H9 (cell line): ENCODE results near the gene CDK11A. TPM values are rescaled to one million over a fixed set of nuclear protein-coding genes. Genes with fewer than 3 reads are reported as not detected.

ENCODE experiments used
- DNase-seq: peaks from one replicate; pipeline ENCODE4 v3.0.0-alpha.2; 2017
- H2AFZ ChIP-seq: one replicate; pipeline ENCODE4 v1.6.1; 2013; ENCODE audit warnings: mild to moderate bottlenecking, low read length, control low read depth, moderate library complexity
- H2AK5ac ChIP-seq: 2 replicates; pipeline ENCODE4 v1.6.1; 2013; ENCODE audit warnings: low read length, control low read depth, mixed read lengths; ENCODE audit not compliant: insufficient read length
- H2BK120ac ChIP-seq: one replicate; pipeline ENCODE4 v1.6.1; 2013; ENCODE audit warnings: low read depth, mild to moderate bottlenecking, low read length, control low read depth, inconsistent platforms; ENCODE audit not compliant: poor library complexity, severe bottlenecking
- H2BK12ac ChIP-seq: 2 replicates; pipeline ENCODE4 v1.6.1; 2013; ENCODE audit warnings: low read length, control low read depth, mixed read lengths, low read depth; ENCODE audit not compliant: insufficient read length
- H2BK15ac ChIP-seq: 2 replicates; pipeline ENCODE4 v1.6.1; 2013; ENCODE audit warnings: low read depth, low read length, control low read depth
- H2BK20ac ChIP-seq: one replicate; pipeline ENCODE4 v1.6.1; 2013; ENCODE audit warnings: low read depth, mild to moderate bottlenecking, low read length, control low read depth, inconsistent platforms; ENCODE audit not compliant: poor library complexity, severe bottlenecking
- H2BK5ac ChIP-seq: 2 replicates; pipeline ENCODE4 v1.6.1; 2013; ENCODE audit warnings: low read length, control low read depth, mixed read lengths; ENCODE audit not compliant: insufficient read length
- H3K14ac ChIP-seq: 2 replicates; pipeline ENCODE4 v1.6.1; 2013; ENCODE audit warnings: low read length, control low read depth; ENCODE audit not compliant: insufficient read depth
- H3K18ac ChIP-seq: 2 replicates; pipeline ENCODE4 v1.6.1; 2013; ENCODE audit warnings: low read depth, mild to moderate bottlenecking, mixed read lengths, low read length, control low read depth; ENCODE audit not compliant: insufficient read length
- H3K23ac ChIP-seq: 2 replicates; pipeline ENCODE4 v1.6.1; 2013; ENCODE audit warnings: low read length, control low read depth, mixed read lengths, low read depth; ENCODE audit not compliant: insufficient read length
- H3K23me2 ChIP-seq: 2 replicates; pipeline ENCODE4 v1.6.1; 2013; ENCODE audit warnings: low read depth, mild to moderate bottlenecking, mixed read lengths, low read length, control low read depth; ENCODE audit not compliant: insufficient read length, poor library complexity, severe bottlenecking
- H3K27ac ChIP-seq: 2 replicates; pipeline ENCODE4 v1.5.1; 2013; ENCODE audit warnings: low read length, control low read depth, mixed read lengths, low read depth; ENCODE audit not compliant: insufficient read length
- H3K27me3 ChIP-seq: 2 replicates; pipeline ENCODE4 v1.6.1; 2013; ENCODE audit warnings: low read length, control low read depth, inconsistent platforms; ENCODE audit not compliant: insufficient read depth
- H3K4ac ChIP-seq: 2 replicates; pipeline ENCODE4 v1.6.1; 2013; ENCODE audit warnings: low read depth, mild to moderate bottlenecking, control low read depth, inconsistent platforms, low read length, moderate library complexity
- H3K4me1 ChIP-seq: 2 replicates; pipeline ENCODE4 v1.6.1; 2013; ENCODE audit warnings: low read length, control low read depth, inconsistent platforms; ENCODE audit not compliant: insufficient read depth
- H3K4me2 ChIP-seq: 2 replicates; pipeline ENCODE4 v1.6.1; 2013; ENCODE audit warnings: low read length, control low read depth, mixed read lengths; ENCODE audit not compliant: insufficient read length, insufficient read depth
- H3K56ac ChIP-seq: 2 replicates; pipeline ENCODE4 v1.6.1; 2013; ENCODE audit warnings: low read depth, mild to moderate bottlenecking, mixed read lengths, low read length, control low read depth; ENCODE audit not compliant: insufficient read length
- H3K79me1 ChIP-seq: 2 replicates; pipeline ENCODE4 v1.6.1; 2013; ENCODE audit warnings: low read depth, mild to moderate bottlenecking, moderate library complexity, low read length, control low read depth, inconsistent platforms; ENCODE audit not compliant: insufficient read depth, poor library complexity, severe bottlenecking
- H3K79me2 ChIP-seq: 2 replicates; pipeline ENCODE4 v1.6.1; 2013; ENCODE audit warnings: low read length, control low read depth, inconsistent platforms; ENCODE audit not compliant: insufficient read depth
- H3K9ac ChIP-seq: 2 replicates; pipeline ENCODE4 v1.6.1; 2013; ENCODE audit warnings: low read length, control low read depth, mixed read lengths; ENCODE audit not compliant: insufficient read length; ENCODE audit errors: extremely low read depth
- H3K9me3 ChIP-seq: one replicate; pipeline ENCODE4 v1.6.1; 2013; ENCODE audit warnings: low read depth, low read length, inconsistent platforms; ENCODE audit not compliant: control insufficient read depth
- H3T11ph ChIP-seq: one replicate; pipeline ENCODE4 v1.6.1; 2013; ENCODE audit warnings: mild to moderate bottlenecking, low read length, control low read depth, inconsistent platforms
- H4K20me1 ChIP-seq: one replicate; pipeline ENCODE4 v1.6.1; 2013; ENCODE audit not compliant: control insufficient read depth, insufficient read length, insufficient read depth
- H4K5ac ChIP-seq: 2 replicates; pipeline ENCODE4 v1.6.1; 2013; ENCODE audit warnings: low read depth, mild to moderate bottlenecking, mixed read lengths, low read length, control low read depth; ENCODE audit not compliant: insufficient read length
- H4K8ac ChIP-seq: replicated peaks from 2 replicates; pipeline ENCODE4 v1.6.1; 2013; ENCODE audit warnings: low read length, control low read depth, mixed read lengths, low read depth; ENCODE audit not compliant: insufficient read length
- H4K91ac ChIP-seq: 2 replicates; pipeline ENCODE4 v1.6.1; 2013; ENCODE audit warnings: low read depth, mild to moderate bottlenecking, moderate library complexity, mixed read lengths, low read length, control low read depth; ENCODE audit not compliant: insufficient read length
- H3K27ac Mint-ChIP-seq, 3 experiments: 2 replicates in 2 of 3; 3 replicates in 1 of 3; pipeline ENCODE4 v1.8.0; 2020 to 2021; ENCODE audit warnings: mixed read lengths in 3 of 3, mild to moderate bottlenecking in 1 of 3, moderate library complexity in 1 of 3
- H3K27me3 Mint-ChIP-seq: 2 replicates; pipeline ENCODE4 v1.8.0; 2021; ENCODE audit warnings: low read depth, mild to moderate bottlenecking, moderate library complexity, mixed read lengths
- H3K36me3 Mint-ChIP-seq, 3 experiments: 2 replicates in 2 of 3; 3 replicates in 1 of 3; pipeline ENCODE4 v1.8.0; 2020 to 2021; ENCODE audit warnings: low read depth in 3 of 3, mixed read lengths in 3 of 3; ENCODE audit not compliant: insufficient read depth in 1 of 3
- H3K4me1 Mint-ChIP-seq, 2 experiments: 2 replicates each; pipeline ENCODE4 v1.8.0; 2020; ENCODE audit warnings: mixed read lengths in 2 of 2
- H3K4me3 Mint-ChIP-seq, 2 experiments: 2 replicates in 1 of 2; 3 replicates in 1 of 2; pipeline ENCODE4 v1.8.0; 2020 to 2021; ENCODE audit warnings: mild to moderate bottlenecking in 2 of 2, mixed read lengths in 2 of 2, moderate library complexity in 1 of 2
- H3K9me3 Mint-ChIP-seq, 2 experiments: 2 replicates in 1 of 2; 3 replicates in 1 of 2; pipeline ENCODE4 v1.8.0; 2020; ENCODE audit warnings: mild to moderate bottlenecking in 2 of 2, mixed read lengths in 2 of 2, moderate library complexity in 1 of 2
- CTCF ChIP-seq: fragments of 200-600 bp; sonication (generic); conservative IDR thresholded peaks from 3 replicates; pipeline ENCODE4 v1.8.0; 2021; ENCODE audit warnings: antibody characterized with exemption, mild to moderate bottlenecking
- WGBS: extraction: QIAGEN DNeasy Blood & Tissue Kit; methylation state at CpG from one replicate; pipeline ENCODE4 v1.1.7; 2013; ENCODE audit warnings: missing lambda C conversion rate, low lambda C conversion rate, mixed read lengths; ENCODE audit not compliant: insufficient read length; ENCODE audit errors: extremely low coverage; 5-methylcytosine and 5-hydroxymethylcytosine counted together
- total RNA-seq: library from RNA; stranded (reverse); gene quantifications from 2 replicates; pipeline ENCODE4 v1.2.1, GENCODE V29; 2021

Gene CDK11A
- total RNA-seq, 1 experiment from 2014 or later, result 49.5 TPM

- Histone ChIP-seq H3K14ac (no peak overlapping the region), H4K5ac (no peak overlapping the region), H3K9ac (no peak overlapping the region), H3K79me2 (peaks cover 28% of the 10 kb centered on the region; the same call in 1 of the 2 replicates), H3K9me3 (peaks cover 4% of the 10 kb centered on the region), H3K79me1 (peaks cover 26% of the 10 kb centered on the region), H4K91ac (no peak overlapping the region), H2BK120ac (no peak overlapping the region), H3K56ac (no peak overlapping the region), H2AFZ (no peak overlapping the region), H3K4ac (no peak overlapping the region), H2BK15ac (no peak overlapping the region), H3K23me2 (no peaks in the 10 kb centered on the region), H2AK5ac (no peak overlapping the region), H3K4me1 (no peaks in the 10 kb centered on the region), H2BK5ac (no peak overlapping the region), H3K4me2 (no peak overlapping the region), H3K27me3 (no peaks in the 10 kb centered on the region), H3K18ac (no peak overlapping the region), H4K20me1 (no peaks in the 10 kb centered on the region), H2BK12ac (no peak overlapping the region), H2BK20ac (no peak overlapping the region), H4K8ac (no peak overlapping the region), H3K23ac (no peak overlapping the region), H3K27ac (no peak overlapping the region), H3T11ph (no peak overlapping the region)
- Mint-ChIP-seq H3K27me3 (no peaks in the 10 kb centered on the region), H3K4me1 (peaks cover 9 to 12% of the 10 kb centered on the region in 2 experiments), H3K36me3 (peaks cover 47 to 77% (median 60%) of the 10 kb centered on the region in 3 experiments), H3K4me3 (no peak overlapping the region), H3K27ac (no peak overlapping the region), H3K9me3 (peaks cover 18 to 21% of the 10 kb centered on the region in 2 experiments)
- WGBS, result no CpG with 5 or more reads among the region's 3 CpGs
- no peak for TF ChIP-seq CTCF
- no peak for DNase-seq
These were observed 46.9 kb upstream of the CDK11A start for GRCh38 chr1:1771096-1771495.
